Measurements from ENCODE around the gene NFKBIE.
A peak's percentile ranks its signal among the peaks of the same experiment; 100 is the strongest.

Gene NFKBIE

GRCh38 chr6:44243345-44243744 is 22.0 kb downstream of the NFKBIE start:
- TF ChIP-seq CTCF (IDR thresholded peaks at IDR 0.05; ENCODE audit: insufficient read depth, low read length) (no peak), REST (IDR thresholded peaks at IDR 0.05; ENCODE audit: insufficient replicate concordance, low read depth) (no peak)
- DNase-seq (ENCODE audit: low read depth in 1 of 2, low spot score in 1 of 2), result no peak
- Histone ChIP-seq H3K27ac (replicated peaks) (no peak overlapping the region), H3K27me3 (ENCODE audit: insufficient read depth, poor library complexity, severe bottlenecking) (no peaks in the 10 kb centered on the region), H3K4me3 (replicated peaks; ENCODE audit: insufficient read depth, low read length) (no peak overlapping the region)

- Histone ChIP-seq H3K4me3 (replicated peaks; ENCODE audit: insufficient read depth, low read length) (no peak overlapping the region), H3K27me3 (ENCODE audit: insufficient read depth, poor library complexity, severe bottlenecking) (no peaks in the 10 kb centered on the region), H3K27ac (replicated peaks) (no peak overlapping the region)
- TF ChIP-seq REST (IDR thresholded peaks at IDR 0.05; ENCODE audit: insufficient replicate concordance, low read depth) (no peak), SPI1 (IDR thresholded peaks at IDR 0.05; ENCODE audit: borderline replicate concordance, low read depth) (no peak), POLR2AphosphoS5 (IDR thresholded peaks at IDR 0.05; ENCODE audit: low read depth) (no peak), GABPA (IDR thresholded peaks at IDR 0.05; ENCODE audit: low read depth) (no peak), CTCF (IDR thresholded peaks at IDR 0.05; ENCODE audit: insufficient read depth, low read length) (no peak)
- DNase-seq (ENCODE audit: low read depth in 1 of 2, low spot score in 1 of 2), result no peak
Measured at GRCh38 chr6:44238687-44239350, 26.5 kb downstream of the NFKBIE start.

GRCh38 chr6:44237813-44238433 is 27.4 kb downstream of the NFKBIE start:
- Histone ChIP-seq H3K27me3 (ENCODE audit: insufficient read depth, poor library complexity, severe bottlenecking) (no peaks in the 10 kb centered on the region), H3K27ac (replicated peaks) (peak overlapping the region; percentile 60), H3K4me3 (replicated peaks; ENCODE audit: insufficient read depth, low read length) (peak overlapping the region; percentile 61)
- DNase-seq (ENCODE audit: low read depth in 1 of 2, low spot score in 1 of 2), result peak in 1 of 2 experiments; percentile 67
- no peak for TF ChIP-seq GABPA (IDR thresholded peaks at IDR 0.05; ENCODE audit: low read depth)
- TF ChIP-seq REST (IDR thresholded peaks at IDR 0.05; ENCODE audit: insufficient replicate concordance, low read depth), result no peak
- peak; percentile 82 for TF ChIP-seq POLR2AphosphoS5 (IDR thresholded peaks at IDR 0.05; ENCODE audit: low read depth)
- peak; percentile 62 for TF ChIP-seq CTCF (IDR thresholded peaks at IDR 0.05; ENCODE audit: insufficient read depth, low read length)
- no peak; the same call in 1 of the 2 replicates for TF ChIP-seq SPI1 (IDR thresholded peaks at IDR 0.05; ENCODE audit: borderline replicate concordance, low read depth)

Data from HL-60 (cell line).